Esophagus (tissue), 2 donors: ENCODE results near the gene CHMP6. TPM values are rescaled to one million over a fixed set of nuclear protein-coding genes. Genes with fewer than 3 reads are reported as not detected.

Source experiments
- H3K27ac ChIP-seq, 2 donors: one replicate each; pipeline ENCODE4 v1.5.1; 2013; ENCODE audit warnings: low read depth in 2 of 2, mild to moderate bottlenecking in 2 of 2, inconsistent platforms in 1 of 2, low read length in 1 of 2, moderate library complexity in 1 of 2
- H3K27me3 ChIP-seq, 2 donors: one replicate each; pipeline ENCODE4 v1.6.1; 2013; ENCODE audit warnings: low read length in 2 of 2, control low read depth in 1 of 2, mild to moderate bottlenecking in 1 of 2; ENCODE audit not compliant: insufficient read depth in 2 of 2, control insufficient read depth in 1 of 2
- H3K36me3 ChIP-seq, 2 donors: one replicate each; pipeline ENCODE4 v1.6.1; 2013; ENCODE audit warnings: low read length in 1 of 2; ENCODE audit not compliant: control insufficient read depth in 2 of 2, insufficient read depth in 2 of 2
- H3K4me1 ChIP-seq, 2 donors: one replicate each; pipeline ENCODE4 v1.6.1; 2013; ENCODE audit warnings: low read length in 1 of 2; ENCODE audit not compliant: control insufficient read depth in 2 of 2, insufficient read depth in 2 of 2
- H3K4me3 ChIP-seq, 2 donors: one replicate each; pipeline ENCODE4 v1.5.1; 2013; ENCODE audit warnings: low read length in 2 of 2, mild to moderate bottlenecking in 2 of 2, low read depth in 1 of 2, moderate library complexity in 1 of 2
- H3K9me3 ChIP-seq, 2 donors: one replicate each; pipeline ENCODE4 v1.6.1; 2013; ENCODE audit warnings: mild to moderate bottlenecking in 2 of 2, low read depth in 1 of 2, low read length in 1 of 2, moderate library complexity in 1 of 2; ENCODE audit not compliant: control insufficient read depth in 2 of 2, insufficient read depth in 1 of 2
- WGBS, 2 donors: extraction: QIAGEN DNeasy Blood & Tissue Kit; methylation state at CpG; one replicate each; pipeline ENCODE4 v1.1.7; 2013; 5-methylcytosine and 5-hydroxymethylcytosine counted together
- polyA plus RNA-seq, 2 donors: library from polyadenylated mRNA; stranded (reverse); fragments of 200-250 nt; gene quantifications; one replicate each; pipeline ENCODE4 v1.2.3, GENCODE V29; 2013
- donor health status: healthy with polysubstance abuse.
- donor health status: Bipolar disorder and iron deficiency.

Gene CHMP6
- polyA plus RNA-seq, 2 donors = 21.5 to 26.7 TPM

- Histone ChIP-seq H3K4me1 (no peaks in the 10 kb centered on the region), H3K27ac (peak overlapping the region in 1 of 2 donors; percentile 61), H3K9me3 (no peaks in the 10 kb centered on the region), H3K4me3 (no peak overlapping the region), H3K36me3 (peaks cover 5 to 30% of the 10 kb centered on the region in 2 donors), H3K27me3 (no peaks in the 10 kb centered on the region)
- WGBS, 2 donors = 83 to 84% methylated on average over 15 to 16 of the region's 16 CpGs
Observed at GRCh38 chr17:80948976-80949450, 42.6 kb upstream of the CHMP6 start.

DNA sequence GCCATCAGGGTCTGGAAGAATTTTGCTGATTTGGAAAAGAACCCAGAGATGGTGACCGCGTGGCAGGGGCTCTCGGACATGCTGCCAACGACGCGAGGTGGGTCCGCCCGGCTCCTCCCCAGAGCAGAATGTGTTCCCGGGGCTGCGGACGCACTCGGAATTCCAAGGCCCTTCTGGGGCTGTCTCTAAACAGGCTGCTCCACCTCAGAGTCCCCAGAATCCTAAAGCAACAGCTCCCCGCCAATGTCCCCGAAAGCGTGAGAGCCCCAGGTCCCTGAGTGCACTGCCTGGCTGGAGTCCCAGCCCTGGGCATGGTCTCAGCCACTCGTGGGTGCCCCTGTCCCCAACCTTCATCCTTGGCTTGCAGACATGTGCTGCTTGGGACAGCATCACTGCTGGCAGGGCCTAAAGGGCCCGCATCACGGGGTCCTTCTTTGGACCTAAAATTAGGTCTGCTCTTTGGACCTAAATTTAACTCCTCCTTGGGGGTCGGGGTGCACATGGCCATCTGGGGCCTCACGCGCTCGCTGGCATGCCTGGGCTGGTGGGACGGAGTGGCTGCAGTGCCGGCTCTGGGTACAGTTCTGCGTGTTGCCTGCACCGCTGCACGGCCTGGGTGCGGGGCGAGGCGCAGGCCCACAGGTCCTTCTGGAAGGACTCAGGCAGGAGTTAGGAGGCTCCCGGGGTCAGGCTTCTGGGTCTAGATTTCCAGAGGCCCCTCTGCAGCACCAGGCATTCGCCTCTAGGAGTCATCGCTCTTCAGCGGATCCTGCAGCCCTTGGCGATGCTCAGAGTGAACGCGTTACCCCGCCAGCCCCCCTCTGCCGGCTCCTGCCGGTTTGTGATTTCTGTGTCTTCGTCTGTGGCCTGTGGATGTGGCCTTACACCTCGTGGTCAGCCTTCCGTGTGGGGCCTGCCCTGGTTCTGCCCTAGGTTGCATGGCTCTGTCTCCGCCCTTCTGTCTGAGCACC lies 41.9 kb upstream of the CHMP6 start:
- Histone ChIP-seq H3K27me3 (no peaks in the 10 kb centered on the region), H3K4me1 (no peaks in the 10 kb centered on the region), H3K27ac (no peak overlapping the region), H3K4me3 (no peak overlapping the region), H3K36me3 (peaks cover 5 to 30% of the 10 kb centered on the region in 2 donors), H3K9me3 (no peaks in the 10 kb centered on the region)
- 86% methylated on average over 44 of the region's 44 CpGs for WGBS, 2 donors

DNA sequence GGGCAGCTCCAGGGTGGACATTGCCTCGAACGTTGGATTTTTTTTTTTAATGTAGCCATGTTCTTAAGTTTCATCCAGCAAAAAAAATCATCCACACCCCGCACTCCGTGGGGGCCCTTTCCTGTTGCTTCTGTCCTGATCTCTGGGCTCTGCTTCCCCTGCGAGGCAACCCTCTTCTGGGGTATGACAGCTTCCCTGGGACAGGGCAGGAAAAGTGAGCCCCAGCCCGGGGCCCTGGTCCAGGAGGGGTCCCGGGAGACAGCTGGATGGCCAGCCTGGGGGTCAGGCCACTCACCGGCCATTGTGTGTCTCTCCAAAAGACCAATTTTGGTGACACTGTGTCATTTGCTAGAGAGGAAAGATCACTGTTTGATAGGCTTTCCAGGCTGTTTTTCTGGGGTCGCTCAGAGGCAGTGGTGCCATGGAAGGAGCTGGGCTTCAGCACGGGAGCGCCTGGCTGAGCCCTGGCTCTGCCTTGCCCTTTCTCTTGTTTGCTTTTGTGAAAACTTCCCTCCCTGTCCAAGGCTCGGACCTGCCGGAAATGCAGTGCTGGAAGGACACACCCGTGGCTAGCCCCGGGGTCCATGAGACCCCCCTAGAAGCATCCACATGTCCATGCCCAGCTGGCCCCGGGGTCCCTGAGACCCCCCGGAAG lies 41.0 kb upstream of the CHMP6 start:
- Histone ChIP-seq H3K27me3 (no peaks in the 10 kb centered on the region), H3K4me3 (no peak overlapping the region), H3K4me1 (no peaks in the 10 kb centered on the region), H3K9me3 (no peaks in the 10 kb centered on the region), H3K36me3 (peaks cover 5 to 28% of the 10 kb centered on the region in 2 donors), H3K27ac (no peak overlapping the region)
- 89 to 90% methylated on average over 17 of the region's 17 CpGs for WGBS, 2 donors

GRCh38 chr17:80951121-80952090 lies 40.2 kb upstream of the CHMP6 start:
- 90 to 91% methylated on average over 38 of the region's 38 CpGs for WGBS, 2 donors
- no peaks in the 10 kb centered on the region for H3K27me3 ChIP-seq
- no peak overlapping the region for H3K4me3 ChIP-seq
- H3K36me3 ChIP-seq = peaks cover 5 to 22% of the 10 kb centered on the region in 2 donors
- no peaks in the 10 kb centered on the region for H3K9me3 ChIP-seq
- no peaks in the 10 kb centered on the region for H3K4me1 ChIP-seq
- no peak overlapping the region for H3K27ac ChIP-seq

DNA sequence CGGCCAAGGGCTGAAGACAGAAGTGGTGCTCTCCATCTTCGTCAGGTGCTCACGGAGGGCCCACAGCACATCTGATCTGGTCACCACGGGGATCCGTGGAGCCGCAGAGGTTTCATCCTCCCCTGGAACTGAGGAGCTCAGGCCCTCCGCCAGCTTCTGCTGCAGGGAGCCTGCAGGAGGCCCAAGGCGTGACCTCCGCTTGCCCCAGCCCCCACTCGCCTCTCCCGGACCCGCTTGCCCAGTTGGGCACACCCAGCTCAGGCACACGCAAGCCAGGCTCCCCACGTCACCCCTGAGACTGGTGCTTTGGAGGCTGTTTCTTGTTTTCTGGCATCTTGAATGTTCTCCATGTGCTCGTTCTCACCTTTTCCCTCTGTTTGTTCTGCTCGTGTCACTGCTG lies 39.4 kb upstream of the CHMP6 start:
- Histone ChIP-seq H3K27me3 (no peaks in the 10 kb centered on the region), H3K36me3 (peaks cover 4 to 22% of the 10 kb centered on the region in 2 donors), H3K9me3 (no peaks in the 10 kb centered on the region), H3K4me3 (no peak overlapping the region), H3K27ac (no peak overlapping the region), H3K4me1 (no peaks in the 10 kb centered on the region)
- 84 to 90% methylated on average over 16 of the region's 16 CpGs for WGBS, 2 donors

DNA sequence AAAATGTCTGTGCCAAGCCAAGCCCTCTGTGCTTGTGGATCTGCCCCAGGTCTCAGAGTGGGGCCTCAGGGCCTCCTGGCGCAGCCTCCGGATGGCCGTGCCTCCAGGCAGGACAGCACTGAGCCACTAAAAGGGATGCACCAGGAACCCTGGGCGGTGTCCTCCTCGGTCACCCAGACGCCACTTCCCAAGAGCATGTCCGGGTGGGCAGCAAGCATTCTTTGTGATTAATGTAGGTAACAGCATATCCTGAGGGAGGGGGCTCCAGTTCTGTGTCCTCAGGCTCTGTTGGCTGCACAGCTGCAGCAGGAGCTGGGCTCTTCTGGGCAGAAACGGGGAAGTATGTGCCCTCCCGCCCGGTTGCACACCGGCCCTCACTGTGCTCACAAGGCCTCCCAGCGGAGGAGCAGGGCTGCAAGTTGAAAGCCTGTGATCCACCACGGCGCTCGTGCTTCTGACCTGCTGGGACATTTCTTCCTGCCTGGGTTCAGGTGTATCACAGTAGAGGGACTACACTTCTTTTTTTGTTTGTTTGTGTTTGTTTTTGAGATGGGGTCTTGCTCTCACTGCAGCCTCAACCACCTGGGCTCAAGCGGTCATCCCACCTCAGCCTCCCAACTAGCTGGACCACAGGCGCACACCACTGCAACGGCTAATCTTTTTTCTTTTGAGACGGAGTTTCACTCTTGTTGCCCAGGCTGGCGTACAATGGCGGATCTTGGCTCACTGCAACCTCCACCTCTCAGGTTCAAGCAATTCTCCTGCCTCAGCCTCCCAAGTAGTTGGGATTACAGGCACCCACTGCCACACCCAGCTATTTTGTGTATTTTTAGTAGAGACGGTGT lies 37.9 kb upstream of the CHMP6 start:
- H3K27me3 ChIP-seq = no peaks in the 10 kb centered on the region
- H3K4me3 ChIP-seq = no peak overlapping the region
- H3K36me3 ChIP-seq = peaks cover 0 to 16% of the 10 kb centered on the region in 2 donors
- 93 to 96% methylated on average over 22 of the region's 22 CpGs for WGBS, 2 donors
- no peaks in the 10 kb centered on the region for H3K4me1 ChIP-seq
- no peak overlapping the region for H3K27ac ChIP-seq
- no peaks in the 10 kb centered on the region for H3K9me3 ChIP-seq

GRCh38 chr17:80955078-80955477 lies 36.6 kb upstream of the CHMP6 start:
- Histone ChIP-seq H3K4me3 (no peak overlapping the region), H3K4me1 (peaks cover 3 to 12% of the 10 kb centered on the region in 2 donors), H3K27me3 (no peaks in the 10 kb centered on the region), H3K27ac (no peak overlapping the region), H3K36me3 (peaks cover 0 to 12% of the 10 kb centered on the region in 2 donors), H3K9me3 (no peaks in the 10 kb centered on the region)
- WGBS, 2 donors = 98 to 99% methylated on average over 5 of the region's 5 CpGs

GRCh38 chr17:80955671-80956280 lies 35.9 kb upstream of the CHMP6 start:
- H3K9me3 ChIP-seq = no peaks in the 10 kb centered on the region
- WGBS, 2 donors = 92 to 95% methylated on average over 16 of the region's 16 CpGs
- H3K27ac ChIP-seq = no peak overlapping the region
- H3K4me1 ChIP-seq = peaks cover 6 to 14% of the 10 kb centered on the region in 2 donors
- H3K27me3 ChIP-seq = no peaks in the 10 kb centered on the region
- no peak overlapping the region for H3K4me3 ChIP-seq
- peaks cover 0 to 16% of the 10 kb centered on the region in 2 donors for H3K36me3 ChIP-seq
